Measurements from ENCODE around the gene PDE4B.

The PDE4B gene

DNA sequence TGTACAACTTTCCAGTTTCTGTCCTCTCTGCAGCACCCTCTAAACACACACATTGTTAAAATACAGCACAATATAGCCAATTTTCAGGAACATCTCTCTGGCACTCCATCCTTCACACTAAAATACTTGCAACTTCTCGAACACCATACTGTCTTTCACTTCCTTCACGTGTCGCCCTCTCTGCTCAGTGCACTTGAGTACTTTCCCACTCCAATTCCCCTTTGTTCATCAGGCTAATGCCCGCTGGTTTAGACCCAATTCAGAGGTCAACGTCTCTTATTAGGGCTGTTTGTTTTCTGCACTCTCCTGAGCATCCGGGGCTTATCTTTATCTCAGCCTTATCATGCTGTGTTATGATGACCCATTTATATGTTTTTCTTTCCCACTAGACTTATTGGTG lies 503.1 kb downstream of the PDE4B start:
- no peaks in the 10 kb centered on the region for H3K36me3 ChIP-seq (replicated peaks)
- in situ Hi-C loops (cut with HindIII; ENCODE audit: low pct_ligation_motif_present, low sequenced_read_pairs), result no loop called here
- DNase-seq, result no peak
- TF ChIP-seq, protein P1, sequence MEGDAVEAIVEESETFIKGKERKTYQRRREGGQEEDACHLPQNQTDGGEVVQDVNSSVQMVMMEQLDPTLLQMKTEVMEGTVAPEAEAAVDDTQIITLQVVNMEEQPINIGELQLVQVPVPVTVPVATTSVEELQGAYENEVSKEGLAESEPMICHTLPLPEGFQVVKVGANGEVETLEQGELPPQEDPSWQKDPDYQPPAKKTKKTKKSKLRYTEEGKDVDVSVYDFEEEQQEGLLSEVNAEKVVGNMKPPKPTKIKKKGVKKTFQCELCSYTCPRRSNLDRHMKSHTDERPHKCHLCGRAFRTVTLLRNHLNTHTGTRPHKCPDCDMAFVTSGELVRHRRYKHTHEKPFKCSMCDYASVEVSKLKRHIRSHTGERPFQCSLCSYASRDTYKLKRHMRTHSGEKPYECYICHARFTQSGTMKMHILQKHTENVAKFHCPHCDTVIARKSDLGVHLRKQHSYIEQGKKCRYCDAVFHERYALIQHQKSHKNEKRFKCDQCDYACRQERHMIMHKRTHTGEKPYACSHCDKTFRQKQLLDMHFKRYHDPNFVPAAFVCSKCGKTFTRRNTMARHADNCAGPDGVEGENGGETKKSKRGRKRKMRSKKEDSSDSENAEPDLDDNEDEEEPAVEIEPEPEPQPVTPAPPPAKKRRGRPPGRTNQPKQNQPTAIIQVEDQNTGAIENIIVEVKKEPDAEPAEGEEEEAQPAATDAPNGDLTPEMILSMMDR (IDR thresholded peaks at IDR 0.05; ENCODE audit: low read depth, low read length, missing control alignments), result no peak
- H3K4me3 ChIP-seq (ENCODE audit: low read depth, low read length), result no peak overlapping the region
- H3K27me3 ChIP-seq (replicated peaks), result no peaks in the 10 kb centered on the region
- no peak overlapping the region for H3K27ac ChIP-seq

DNA sequence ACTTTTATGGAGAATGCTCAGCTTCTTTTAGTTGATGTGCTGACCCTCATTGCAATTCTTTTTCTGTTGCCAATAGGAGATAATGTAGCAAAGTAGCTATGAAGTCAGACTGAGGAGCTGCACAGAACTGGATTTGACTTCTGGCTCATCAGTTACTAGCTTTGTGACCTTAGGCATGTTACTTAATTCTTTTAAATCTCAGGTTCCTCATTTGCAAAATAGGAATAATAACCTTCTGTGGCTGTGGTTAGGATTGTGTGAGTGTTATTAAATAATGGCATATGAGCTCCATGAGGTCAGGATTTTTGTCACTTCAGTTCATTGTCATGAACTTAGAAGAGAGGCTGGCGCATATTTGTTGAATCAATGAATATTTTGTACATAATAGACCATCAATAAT lies 503.7 kb downstream of the PDE4B start:
- no peak for DNase-seq
- H3K27ac ChIP-seq, result no peak overlapping the region
- no peaks in the 10 kb centered on the region for H3K36me3 ChIP-seq (replicated peaks)
- H3K27me3 ChIP-seq (replicated peaks), result no peaks in the 10 kb centered on the region
- H3K4me3 ChIP-seq (ENCODE audit: low read depth, low read length), result no peak overlapping the region
- in situ Hi-C loops (cut with HindIII; ENCODE audit: low pct_ligation_motif_present, low sequenced_read_pairs), result no loop called here
- TF ChIP-seq, protein P1 (IDR thresholded peaks at IDR 0.05; ENCODE audit: low read depth, low read length, missing control alignments), result no peak

DNA sequence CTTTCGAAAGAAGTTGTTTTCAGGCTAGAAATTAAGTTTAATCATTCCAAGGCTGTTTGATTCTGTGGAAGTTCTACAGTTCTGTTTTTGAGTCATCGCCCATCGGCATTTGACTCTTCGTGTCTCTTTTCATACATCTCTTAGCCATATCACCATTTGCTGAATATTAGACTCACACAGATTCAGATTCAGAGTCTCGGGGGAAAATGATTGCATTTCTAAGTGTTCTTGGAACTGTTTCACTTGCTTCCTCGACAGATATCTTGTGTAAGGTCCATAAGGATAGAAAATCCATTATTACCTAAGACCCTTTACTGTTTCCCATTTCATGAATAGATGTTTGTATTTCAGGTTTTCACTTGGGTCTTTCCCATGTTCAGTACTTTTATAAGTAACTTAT lies 504.3 kb downstream of the PDE4B start:
- Histone ChIP-seq H3K4me3 (ENCODE audit: low read depth, low read length) (no peak overlapping the region), H3K27me3 (replicated peaks) (no peaks in the 10 kb centered on the region), H3K27ac (no peak overlapping the region), H3K36me3 (replicated peaks) (no peaks in the 10 kb centered on the region)
- TF ChIP-seq, protein P1 (IDR thresholded peaks at IDR 0.05; ENCODE audit: low read depth, low read length, missing control alignments), result no peak
- no peak for DNase-seq
- in situ Hi-C loops (cut with HindIII; ENCODE audit: low pct_ligation_motif_present, low sequenced_read_pairs), result no loop called here

DNA sequence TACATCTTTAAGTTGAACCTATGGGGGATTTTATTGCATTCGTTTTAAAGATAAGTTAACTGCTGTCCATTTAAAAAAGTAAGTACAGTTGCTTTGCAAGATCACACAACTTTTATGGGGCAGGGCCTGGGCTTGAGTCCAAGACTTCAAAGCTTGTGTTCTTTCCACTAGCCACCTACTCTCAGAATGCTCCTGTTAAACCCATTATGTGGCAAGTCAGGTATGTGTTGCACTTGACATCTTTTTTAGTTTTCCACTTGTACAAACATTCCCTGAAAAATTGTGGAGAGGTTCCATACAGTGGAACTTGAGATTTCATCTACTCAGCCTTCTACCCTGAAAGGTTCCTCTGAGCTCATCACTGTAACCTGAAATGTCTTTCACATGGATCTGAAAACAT lies 505.8 kb downstream of the PDE4B start:
- no peaks in the 10 kb centered on the region for H3K27me3 ChIP-seq (replicated peaks)
- in situ Hi-C loops (cut with HindIII; ENCODE audit: low pct_ligation_motif_present, low sequenced_read_pairs), result no loop called here
- H3K36me3 ChIP-seq (replicated peaks), result no peaks in the 10 kb centered on the region
- DNase-seq, result no peak
- H3K4me3 ChIP-seq (ENCODE audit: low read depth, low read length), result no peak overlapping the region
- TF ChIP-seq, protein P1 (IDR thresholded peaks at IDR 0.05; ENCODE audit: low read depth, low read length, missing control alignments), result no peak
- H3K27ac ChIP-seq, result no peak overlapping the region

DNA sequence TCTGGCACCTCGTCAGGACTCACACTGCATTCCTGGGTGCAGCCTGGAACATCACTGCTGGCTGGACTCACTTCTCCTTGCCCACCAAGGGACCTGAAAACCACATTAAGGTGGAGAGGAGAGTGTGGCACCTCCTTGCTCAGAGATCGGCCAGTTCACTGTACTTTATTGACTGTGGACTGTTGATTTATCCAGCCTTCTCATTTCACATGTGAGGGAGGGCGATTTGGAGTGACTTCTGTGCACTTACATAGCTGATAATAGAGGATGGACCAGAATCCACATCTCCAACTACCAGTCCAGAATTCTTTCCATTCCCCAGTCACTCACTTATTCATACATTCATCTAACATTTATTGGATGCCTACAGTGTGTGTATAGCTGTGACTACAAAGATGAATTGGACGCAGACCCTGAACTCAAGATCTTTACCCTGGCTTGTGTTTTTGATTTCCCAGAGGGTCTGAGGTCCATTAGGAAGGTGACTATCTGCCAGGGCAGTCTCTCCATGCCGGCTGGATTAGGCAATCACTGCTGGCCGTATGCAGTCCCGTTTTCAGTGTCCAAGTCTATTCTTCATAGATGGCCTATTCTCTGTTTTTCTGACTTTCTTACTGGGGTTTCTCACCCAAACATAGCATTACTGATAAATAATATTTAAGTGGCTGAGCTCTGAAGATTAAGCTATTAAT lies 507.7 kb downstream of the PDE4B start:
- TF ChIP-seq, protein P1 (IDR thresholded peaks at IDR 0.05; ENCODE audit: low read depth, low read length, missing control alignments), result no peak
- no peak overlapping the region for H3K4me3 ChIP-seq (ENCODE audit: low read depth, low read length)
- no peaks in the 10 kb centered on the region for H3K27me3 ChIP-seq (replicated peaks)
- H3K36me3 ChIP-seq (replicated peaks), result no peaks in the 10 kb centered on the region
- in situ Hi-C loops (cut with HindIII; ENCODE audit: low pct_ligation_motif_present, low sequenced_read_pairs), result no loop called here
- peak overlapping the region; percentile 54 for H3K27ac ChIP-seq
- DNase-seq, result no peak

DNA sequence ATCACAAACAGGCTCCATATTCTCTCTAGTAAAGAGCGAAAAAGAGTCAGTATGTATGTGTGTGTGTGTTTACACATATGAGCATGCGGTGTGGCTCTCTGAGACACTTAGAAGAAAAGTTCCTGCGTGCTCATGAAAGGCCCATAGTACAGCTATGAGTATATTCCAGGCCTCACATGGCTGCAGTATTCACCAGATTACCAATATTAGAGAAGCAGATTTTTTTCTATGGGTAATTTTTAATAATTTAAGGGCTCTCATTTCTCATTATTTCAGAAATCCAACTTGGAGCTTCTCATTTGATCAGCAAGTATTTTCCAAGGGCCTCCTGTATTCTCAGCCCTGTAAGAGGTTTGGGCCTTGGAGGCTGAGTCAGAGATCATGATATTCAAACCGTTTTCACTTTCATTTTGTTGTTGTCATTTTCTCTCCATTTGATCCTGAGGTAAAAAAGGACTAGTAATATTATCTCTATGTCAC lies 508.3 kb downstream of the PDE4B start:
- TF ChIP-seq, protein P1 (IDR thresholded peaks at IDR 0.05; ENCODE audit: low read depth, low read length, missing control alignments), result no peak
- peak overlapping the region; percentile 18 for H3K4me3 ChIP-seq (ENCODE audit: low read depth, low read length)
- H3K27me3 ChIP-seq (replicated peaks), result no peaks in the 10 kb centered on the region
- H3K27ac ChIP-seq, result peak overlapping the region; percentile 54
- peak; percentile 36 for DNase-seq
- in situ Hi-C loops (cut with HindIII; ENCODE audit: low pct_ligation_motif_present, low sequenced_read_pairs), result no loop called here
- H3K36me3 ChIP-seq (replicated peaks), result no peaks in the 10 kb centered on the region
